ENCODE results near the gene REC8. TPM values are rescaled to one million over a fixed set of nuclear protein-coding genes. Genes with fewer than 3 reads are reported as not detected.
A peak's percentile ranks its signal among the peaks of the same experiment; 100 is the strongest.

The REC8 gene
- total RNA-seq, 1 donor from 2014 or later, result 46.4 TPM

DNA sequence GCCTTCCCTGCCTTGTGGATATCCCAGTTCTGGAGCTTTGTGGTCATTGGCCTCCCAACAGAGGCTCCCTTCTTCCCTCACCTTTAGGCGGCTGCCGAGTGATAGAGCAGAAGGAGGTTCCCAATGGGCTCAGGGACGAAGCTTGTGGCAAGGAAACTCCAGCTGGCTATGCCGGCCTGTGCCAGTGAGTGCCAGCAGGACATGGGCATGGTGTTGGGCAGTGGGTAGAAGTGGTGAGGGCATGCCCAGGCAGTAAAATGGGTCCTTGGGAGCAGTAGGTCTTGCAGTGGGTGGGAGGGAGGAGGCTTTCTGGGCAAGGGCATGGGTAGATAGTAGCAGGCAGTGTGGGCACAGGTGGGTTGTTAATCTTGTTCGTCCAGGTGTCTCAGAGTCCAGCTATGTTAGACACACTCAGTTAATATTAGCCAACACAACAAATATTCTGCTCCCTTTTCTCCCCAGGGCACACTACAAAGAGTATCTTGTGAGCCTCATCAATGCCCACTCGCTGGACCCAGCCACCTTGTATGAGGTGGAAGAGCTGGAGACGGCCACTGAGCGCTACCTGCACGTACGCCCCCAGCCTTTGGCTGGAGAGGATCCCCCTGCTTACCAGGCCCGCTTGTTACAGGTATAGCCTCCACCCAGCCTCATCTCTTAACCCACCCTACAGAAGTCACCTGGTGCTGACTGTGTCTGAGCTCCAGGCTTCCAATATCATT lies 11.9 kb upstream of the REC8 start:
- no peaks in the 10 kb centered on the region for H3K9me3 Mint-ChIP-seq (ENCODE audit: unreplicated experiment)
- H3K79me2 ChIP-seq (ENCODE audit: insufficient read depth, low read length), result peaks cover 12% of the 10 kb centered on the region
- no peak overlapping the region for H3K27ac ChIP-seq (ENCODE audit: low read depth, low read length)
- peaks cover 42% of the 10 kb centered on the region for H3K36me3 Mint-ChIP-seq (ENCODE audit: low read depth, unreplicated experiment)
- H2AFZ ChIP-seq (ENCODE audit: low read depth, low read length), result no peak overlapping the region
- no peak for DNase-seq (ENCODE audit: low read depth)
- peaks cover 12% of the 10 kb centered on the region for H3K4me1 ChIP-seq (ENCODE audit: insufficient read depth, low read length)
- peaks cover 36% of the 10 kb centered on the region for H3K36me3 ChIP-seq (ENCODE audit: insufficient read depth, low read length)
- H3K4me3 Mint-ChIP-seq (ENCODE audit: unreplicated experiment), result no peak overlapping the region
- FAIRE-seq, result no peak
- H3K27me3 Mint-ChIP-seq (ENCODE audit: low read depth, unreplicated experiment), result no peaks in the 10 kb centered on the region
- H3K27ac Mint-ChIP-seq (ENCODE audit: unreplicated experiment), result peak overlapping the region; percentile 53
- H4K20me1 ChIP-seq (ENCODE audit: insufficient read depth, low read length), result peaks cover 21% of the 10 kb centered on the region
- H3K4me2 ChIP-seq (ENCODE audit: low read length), result no peak overlapping the region
- no peaks in the 10 kb centered on the region for H3K27me3 ChIP-seq (ENCODE audit: insufficient read depth, low read length)
- H3K9ac ChIP-seq (ENCODE audit: low read length), result no peak overlapping the region
- H3K9me3 ChIP-seq (ENCODE audit: insufficient read depth, low read depth, low read length), result no peaks in the 10 kb centered on the region
- H3K4me3 ChIP-seq (ENCODE audit: insufficient read depth, low read depth, low read length), result no peak overlapping the region
- TF ChIP-seq, protein P1, sequence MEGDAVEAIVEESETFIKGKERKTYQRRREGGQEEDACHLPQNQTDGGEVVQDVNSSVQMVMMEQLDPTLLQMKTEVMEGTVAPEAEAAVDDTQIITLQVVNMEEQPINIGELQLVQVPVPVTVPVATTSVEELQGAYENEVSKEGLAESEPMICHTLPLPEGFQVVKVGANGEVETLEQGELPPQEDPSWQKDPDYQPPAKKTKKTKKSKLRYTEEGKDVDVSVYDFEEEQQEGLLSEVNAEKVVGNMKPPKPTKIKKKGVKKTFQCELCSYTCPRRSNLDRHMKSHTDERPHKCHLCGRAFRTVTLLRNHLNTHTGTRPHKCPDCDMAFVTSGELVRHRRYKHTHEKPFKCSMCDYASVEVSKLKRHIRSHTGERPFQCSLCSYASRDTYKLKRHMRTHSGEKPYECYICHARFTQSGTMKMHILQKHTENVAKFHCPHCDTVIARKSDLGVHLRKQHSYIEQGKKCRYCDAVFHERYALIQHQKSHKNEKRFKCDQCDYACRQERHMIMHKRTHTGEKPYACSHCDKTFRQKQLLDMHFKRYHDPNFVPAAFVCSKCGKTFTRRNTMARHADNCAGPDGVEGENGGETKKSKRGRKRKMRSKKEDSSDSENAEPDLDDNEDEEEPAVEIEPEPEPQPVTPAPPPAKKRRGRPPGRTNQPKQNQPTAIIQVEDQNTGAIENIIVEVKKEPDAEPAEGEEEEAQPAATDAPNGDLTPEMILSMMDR (IDR thresholded peaks at IDR 0.05; ENCODE audit: insufficient read depth, low read depth, low read length), result no peak
- no peak for TF ChIP-seq EZH2 (IDR thresholded peaks at IDR 0.05; ENCODE audit: insufficient read depth, low read length)
- H3K4me1 Mint-ChIP-seq (ENCODE audit: low read depth, unreplicated experiment), result peaks cover 20% of the 10 kb centered on the region

DNA sequence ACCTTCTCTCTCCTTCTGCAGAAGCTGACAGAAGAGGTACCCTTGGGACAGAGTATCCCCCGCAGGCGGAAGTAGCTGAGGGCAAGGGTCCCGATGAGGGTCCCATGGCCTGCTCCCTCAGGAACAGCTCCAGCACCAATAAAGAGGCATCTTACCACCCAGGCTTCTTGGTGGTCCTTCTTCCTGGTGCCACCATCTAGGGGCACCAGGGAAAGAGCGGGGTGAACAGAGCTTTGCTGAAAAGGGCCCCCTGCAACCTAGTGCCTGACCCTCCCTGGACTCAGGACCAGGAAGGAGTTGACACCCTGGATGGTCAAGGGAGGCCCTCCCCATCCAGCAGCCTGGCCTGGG lies 11.4 kb upstream of the REC8 start:
- peaks cover 36% of the 10 kb centered on the region for H3K36me3 ChIP-seq (ENCODE audit: insufficient read depth, low read length)
- no peak overlapping the region for H3K4me3 Mint-ChIP-seq (ENCODE audit: unreplicated experiment)
- H3K27me3 Mint-ChIP-seq (ENCODE audit: low read depth, unreplicated experiment), result no peaks in the 10 kb centered on the region

More for the DNA sequence above, 11.4 kb upstream of the REC8 start:
- Mint-ChIP-seq H3K4me1 (ENCODE audit: low read depth, unreplicated experiment) (peaks cover 20% of the 10 kb centered on the region), H3K27ac (ENCODE audit: unreplicated experiment) (peak overlapping the region; percentile 99), H3K36me3 (ENCODE audit: low read depth, unreplicated experiment) (peaks cover 43% of the 10 kb centered on the region), H3K9me3 (ENCODE audit: unreplicated experiment) (no peaks in the 10 kb centered on the region)
- Histone ChIP-seq H3K4me3 (ENCODE audit: insufficient read depth, low read depth, low read length) (no peak overlapping the region), H3K27me3 (ENCODE audit: insufficient read depth, low read length) (no peaks in the 10 kb centered on the region), H2AFZ (ENCODE audit: low read depth, low read length) (no peak overlapping the region), H3K9ac (ENCODE audit: low read length) (no peak overlapping the region), H4K20me1 (ENCODE audit: insufficient read depth, low read length) (peaks cover 26% of the 10 kb centered on the region), H3K4me1 (ENCODE audit: insufficient read depth, low read length) (peaks cover 12% of the 10 kb centered on the region), H3K4me2 (ENCODE audit: low read length) (peak overlapping the region; percentile 94), H3K9me3 (ENCODE audit: insufficient read depth, low read depth, low read length) (no peaks in the 10 kb centered on the region), H3K27ac (ENCODE audit: low read depth, low read length) (peak overlapping the region; percentile 23), H3K79me2 (ENCODE audit: insufficient read depth, low read length) (peaks cover 12% of the 10 kb centered on the region)
- no peak for DNase-seq (ENCODE audit: low read depth)
- FAIRE-seq, result no peak
- no peak for TF ChIP-seq EZH2 (IDR thresholded peaks at IDR 0.05; ENCODE audit: insufficient read depth, low read length)
- TF ChIP-seq, protein P1 (IDR thresholded peaks at IDR 0.05; ENCODE audit: insufficient read depth, low read depth, low read length), result no peak
